GM13976 (cell line): ENCODE measurements around the gene MASP2.

Source experiments
- DNase-seq: peaks from one replicate; pipeline ENCODE4 v3.0.0; 2012; ENCODE audit warnings: low spot score
- in situ Hi-C: fragments of 300-500 bp; cut with MboI; formaldehyde crosslinking; loops from one replicate; pipeline ENCODE4 v1.12.0; 2022; ENCODE audit warnings: low sequenced_read_pairs, mixed read lengths, inconsistent platforms; ENCODE audit not compliant: unreplicated experiment
- TF ChIP-seq, protein P1 (sequence below): IDR thresholded peaks from 2 replicates; pipeline ENCODE4 v1.5.1; 2012; ENCODE audit warnings: borderline replicate concordance, mild to moderate bottlenecking; ENCODE audit not compliant: insufficient read depth; ENCODE audit errors: extremely low read depth, missing control alignments, control extremely low read depth

MASP2 gene

DNA sequence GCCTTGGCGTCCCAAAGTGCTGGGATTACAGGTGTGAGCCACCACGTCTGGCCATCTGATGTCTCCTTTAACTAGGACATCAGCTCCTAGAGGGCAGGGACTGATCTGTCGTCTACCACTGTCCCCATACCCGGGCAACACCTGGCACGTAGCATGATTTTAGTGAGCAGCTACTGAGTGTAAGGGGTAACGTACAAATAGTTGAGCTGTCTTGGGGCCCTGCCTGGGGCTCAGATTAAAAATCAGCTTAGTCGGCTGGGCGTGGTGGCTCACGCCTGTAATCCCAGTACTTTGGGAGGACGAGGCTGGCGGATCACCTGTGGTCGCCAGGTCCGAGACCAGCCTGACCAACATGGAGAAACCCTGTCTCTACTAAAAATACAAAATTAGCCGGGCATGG, 11.0 kb upstream of the MASP2 start:
- in situ Hi-C loops = loop anchor here (25.0 kb wide), 1 partner anchor 579 kb away; no protein-coding TSS in a partner anchor
- DNase-seq = no peak
- TF ChIP-seq, protein P1, sequence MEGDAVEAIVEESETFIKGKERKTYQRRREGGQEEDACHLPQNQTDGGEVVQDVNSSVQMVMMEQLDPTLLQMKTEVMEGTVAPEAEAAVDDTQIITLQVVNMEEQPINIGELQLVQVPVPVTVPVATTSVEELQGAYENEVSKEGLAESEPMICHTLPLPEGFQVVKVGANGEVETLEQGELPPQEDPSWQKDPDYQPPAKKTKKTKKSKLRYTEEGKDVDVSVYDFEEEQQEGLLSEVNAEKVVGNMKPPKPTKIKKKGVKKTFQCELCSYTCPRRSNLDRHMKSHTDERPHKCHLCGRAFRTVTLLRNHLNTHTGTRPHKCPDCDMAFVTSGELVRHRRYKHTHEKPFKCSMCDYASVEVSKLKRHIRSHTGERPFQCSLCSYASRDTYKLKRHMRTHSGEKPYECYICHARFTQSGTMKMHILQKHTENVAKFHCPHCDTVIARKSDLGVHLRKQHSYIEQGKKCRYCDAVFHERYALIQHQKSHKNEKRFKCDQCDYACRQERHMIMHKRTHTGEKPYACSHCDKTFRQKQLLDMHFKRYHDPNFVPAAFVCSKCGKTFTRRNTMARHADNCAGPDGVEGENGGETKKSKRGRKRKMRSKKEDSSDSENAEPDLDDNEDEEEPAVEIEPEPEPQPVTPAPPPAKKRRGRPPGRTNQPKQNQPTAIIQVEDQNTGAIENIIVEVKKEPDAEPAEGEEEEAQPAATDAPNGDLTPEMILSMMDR = no peak

DNA sequence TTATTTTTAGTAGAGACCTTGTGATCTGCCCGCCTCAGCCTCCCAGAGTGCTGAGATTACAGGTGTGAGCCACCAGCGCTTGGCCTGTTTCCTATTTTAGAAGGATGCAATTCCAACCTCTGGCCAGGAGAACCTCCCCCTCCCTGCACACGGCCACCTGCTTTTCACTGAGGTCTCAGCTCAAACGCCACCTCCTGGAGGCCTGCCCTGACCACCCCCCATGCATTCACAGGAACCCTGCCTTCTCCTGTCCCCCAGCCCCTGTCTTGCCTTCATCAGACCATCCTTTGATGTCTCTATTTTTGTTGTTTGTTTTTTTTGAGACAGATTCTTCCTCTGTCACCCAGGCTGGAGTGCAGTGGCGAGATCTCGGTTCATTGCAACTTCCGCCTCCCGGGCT, 10.4 kb upstream of the MASP2 start:
- TF ChIP-seq, protein P1 = no peak
- DNase-seq = no peak
- in situ Hi-C loops = loop anchor here (25.0 kb wide), 1 partner anchor 580 kb away; no protein-coding TSS in a partner anchor

DNA sequence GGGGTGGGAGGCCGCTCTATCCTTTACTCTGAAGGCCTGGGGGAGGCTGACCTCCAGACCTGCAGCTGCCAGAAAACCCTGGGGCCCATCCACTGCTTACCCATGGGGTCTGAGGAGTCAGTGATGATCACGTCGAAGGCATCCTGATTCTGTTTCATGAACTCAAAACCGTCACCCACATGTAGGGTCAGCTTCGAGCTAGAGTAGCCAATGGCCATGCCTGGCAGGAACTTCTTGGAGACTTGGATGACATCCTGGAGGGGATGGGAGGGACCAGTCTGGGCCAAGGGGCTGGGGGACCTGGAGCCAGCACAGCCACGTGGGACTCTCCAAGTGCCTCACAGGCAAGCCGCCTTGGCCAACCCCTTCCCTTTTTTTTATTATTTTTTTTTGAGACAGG, 9.5 kb upstream of the MASP2 start:
- TF ChIP-seq, protein P1 = no peak
- in situ Hi-C loops = loop anchor here (25.0 kb wide), 1 partner anchor 581 kb away; no protein-coding TSS in a partner anchor

DNA sequence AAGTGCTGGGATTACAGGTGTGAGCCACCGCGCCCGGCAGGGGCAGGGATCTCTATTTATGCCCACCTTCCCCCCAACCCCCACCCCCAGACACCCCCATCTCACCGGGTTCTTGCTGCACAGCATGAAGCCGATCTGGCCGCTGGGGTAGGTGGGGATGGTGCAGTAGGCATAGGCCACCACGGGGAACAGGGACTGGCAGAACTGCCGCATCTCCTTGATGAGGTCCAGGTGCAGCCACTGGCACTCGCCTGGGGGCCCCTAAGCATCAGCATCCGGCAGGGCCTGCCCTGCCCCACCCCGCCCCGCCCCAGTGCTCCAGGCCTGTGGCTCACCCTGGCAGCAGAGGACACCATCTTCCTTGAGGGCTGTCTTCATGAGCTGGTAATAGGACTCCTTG, 8.6 kb upstream of the MASP2 start:
- TF ChIP-seq, protein P1 = no peak
- in situ Hi-C loops = loop anchor here (25.0 kb wide), 1 partner anchor 582 kb away; no protein-coding TSS in a partner anchor
- DNase-seq = no peak

More for the DNA sequence above, 9.5 kb upstream of the MASP2 start:
- DNase-seq = no peak

DNA sequence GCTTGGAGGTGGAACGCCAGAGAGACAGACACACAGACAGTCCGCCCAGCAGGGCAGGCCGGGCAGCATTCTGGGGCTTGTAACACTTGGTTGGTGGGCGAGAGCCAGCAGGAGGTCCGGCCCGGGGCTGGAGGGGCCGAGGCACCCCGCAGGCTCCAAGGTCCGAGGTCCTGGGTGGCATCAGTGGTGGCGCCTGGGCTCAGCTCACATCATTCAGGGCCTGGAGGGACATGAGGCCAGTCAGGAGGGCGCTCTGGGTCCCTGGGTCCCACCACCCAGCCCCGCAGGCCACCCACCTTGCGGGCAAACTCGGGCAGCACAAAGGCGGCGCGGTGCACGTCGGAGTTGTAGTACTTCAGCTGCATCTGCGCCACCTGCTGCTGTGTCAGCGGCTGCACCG, 7.6 kb upstream of the MASP2 start:
- TF ChIP-seq, protein P1 = no peak
- in situ Hi-C loops = loop anchor here (25.0 kb wide), 1 partner anchor 583 kb away; no protein-coding TSS in a partner anchor
- no peak for DNase-seq

DNA sequence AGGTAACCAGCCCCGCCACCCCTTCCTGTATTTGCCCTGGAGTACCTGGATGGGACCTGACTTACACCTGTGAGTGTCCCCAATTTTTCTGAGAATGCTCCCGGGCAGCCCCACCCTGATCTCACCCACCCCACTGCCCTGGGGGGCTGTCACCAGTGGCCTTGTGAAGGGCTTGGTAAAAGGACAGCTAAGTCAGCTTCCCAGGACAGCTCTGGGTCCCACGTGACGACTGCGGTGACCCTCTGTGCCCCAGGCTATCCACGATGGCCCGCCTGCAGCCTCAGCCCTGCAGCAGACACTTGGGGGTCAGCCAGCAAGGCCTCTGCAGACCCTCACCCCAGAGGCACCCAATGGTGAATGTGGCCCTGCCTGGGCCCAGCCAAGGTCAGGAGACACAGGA, 7.1 kb upstream of the MASP2 start:
- in situ Hi-C loops = loop anchor here (25.0 kb wide), 1 partner anchor 583 kb away; no protein-coding TSS in a partner anchor
- DNase-seq = no peak
- TF ChIP-seq, protein P1 = no peak
